Astrocyte (in vitro differentiated cells and primary cell): ENCODE results near the gene DCAF4. TPM values are rescaled to one million over a fixed set of nuclear protein-coding genes. Genes with fewer than 3 reads are reported as not detected.

ENCODE experiments used
- DNase-seq: peaks from one replicate; pipeline ENCODE4 v3.0.0-alpha.2; 2010; ENCODE audit warnings: low read depth
- FAIRE-seq: peaks from 2 replicates; lab custom pipeline; 2011; peaks lifted over from hg19 to GRCh38; lab: Jason Lieb, UNC
- H2AFZ ChIP-seq: 2 replicates; pipeline ENCODE4 v1.6.0; 2012; ENCODE audit warnings: low read depth, low read length, inconsistent platforms
- H3K27ac ChIP-seq: 2 replicates; pipeline ENCODE4 v1.5.1; 2011; ENCODE audit warnings: low read depth, low read length, inconsistent platforms
- H3K27me3 ChIP-seq: 2 replicates; pipeline ENCODE4 v1.6.0; 2011; ENCODE audit warnings: low read length, inconsistent platforms; ENCODE audit not compliant: insufficient read depth
- H3K36me3 ChIP-seq: 2 replicates; pipeline ENCODE4 v1.5.1; 2011; ENCODE audit warnings: low read length, inconsistent platforms; ENCODE audit not compliant: insufficient read depth
- H3K4me1 ChIP-seq: 2 replicates; pipeline ENCODE4 v1.5.1; 2011; ENCODE audit warnings: low read length, inconsistent platforms; ENCODE audit not compliant: insufficient read depth
- H3K4me2 ChIP-seq: 2 replicates; pipeline ENCODE4 v1.6.0; 2012; ENCODE audit warnings: low read length, inconsistent platforms
- H3K4me3 ChIP-seq: 2 replicates; pipeline ENCODE4 v1.5.1; 2011; ENCODE audit warnings: low read depth, mild to moderate bottlenecking, low read length, inconsistent platforms; ENCODE audit not compliant: insufficient read depth
- H3K79me2 ChIP-seq: 2 replicates; pipeline ENCODE4 v1.6.0; 2012; ENCODE audit warnings: mild to moderate bottlenecking, low read length, inconsistent platforms; ENCODE audit not compliant: insufficient read depth
- H3K9ac ChIP-seq: 2 replicates; pipeline ENCODE4 v1.6.0; 2012; ENCODE audit warnings: mild to moderate bottlenecking, low read length, inconsistent platforms
- H3K9me3 ChIP-seq: 2 replicates; pipeline ENCODE4 v1.5.1; 2012; ENCODE audit warnings: low read depth, mild to moderate bottlenecking, low read length, inconsistent platforms; ENCODE audit not compliant: insufficient read depth
- H4K20me1 ChIP-seq: 2 replicates; pipeline ENCODE4 v1.6.0; 2012; ENCODE audit warnings: low read length, inconsistent platforms; ENCODE audit not compliant: insufficient read depth
- H3K27ac Mint-ChIP-seq: one replicate; pipeline ENCODE4 v1.8.0; 2021; ENCODE audit warnings: mild to moderate bottlenecking, mixed read lengths; ENCODE audit not compliant: unreplicated experiment
- H3K27me3 Mint-ChIP-seq: one replicate; pipeline ENCODE4 v1.8.0; 2021; ENCODE audit warnings: low read depth, mixed read lengths; ENCODE audit not compliant: unreplicated experiment
- H3K36me3 Mint-ChIP-seq: one replicate; pipeline ENCODE4 v1.8.0; 2021; ENCODE audit warnings: low read depth, mixed read lengths; ENCODE audit not compliant: unreplicated experiment
- H3K4me1 Mint-ChIP-seq: one replicate; pipeline ENCODE4 v1.8.0; 2021; ENCODE audit warnings: low read depth, mixed read lengths; ENCODE audit not compliant: unreplicated experiment
- H3K4me3 Mint-ChIP-seq: one replicate; pipeline ENCODE4 v1.8.0; 2021; ENCODE audit warnings: mild to moderate bottlenecking, moderate library complexity, mixed read lengths; ENCODE audit not compliant: unreplicated experiment
- H3K9me3 Mint-ChIP-seq: one replicate; pipeline ENCODE4 v1.8.0; 2021; ENCODE audit warnings: mild to moderate bottlenecking, mixed read lengths; ENCODE audit not compliant: unreplicated experiment
- CTCF ChIP-seq: IDR thresholded peaks from 2 replicates; pipeline ENCODE4 v1.5.1; 2011; ENCODE audit warnings: low read depth, mild to moderate bottlenecking, inconsistent platforms, low read length, moderate library complexity; ENCODE audit not compliant: insufficient read depth
- EZH2 ChIP-seq: IDR thresholded peaks from 2 replicates; pipeline ENCODE4 v1.6.1; 2012; ENCODE audit warnings: mild to moderate bottlenecking, low read length, inconsistent platforms; ENCODE audit not compliant: insufficient read depth
- total RNA-seq: library from RNA; stranded (reverse); gene quantifications from 2 replicates; pipeline ENCODE4 v1.2.1, GENCODE V29; 2021

The DCAF4 gene
- total RNA-seq, 1 donor from 2014 or later = 33.5 TPM

- no peak overlapping the region for H3K9ac ChIP-seq
- no peaks in the 10 kb centered on the region for H3K27me3 ChIP-seq
- H3K4me1 Mint-ChIP-seq = peaks cover 5% of the 10 kb centered on the region
- peak overlapping the region; percentile 66 for H3K27ac Mint-ChIP-seq
- H3K36me3 ChIP-seq = no peaks in the 10 kb centered on the region
- H3K27ac ChIP-seq = no peak overlapping the region
- H3K36me3 Mint-ChIP-seq = no peaks in the 10 kb centered on the region
- H2AFZ ChIP-seq = no peak overlapping the region
- no peaks in the 10 kb centered on the region for H3K9me3 Mint-ChIP-seq
- no peaks in the 10 kb centered on the region for H4K20me1 ChIP-seq
- no peak overlapping the region for H3K4me2 ChIP-seq
- H3K4me3 Mint-ChIP-seq = no peak overlapping the region
- H3K9me3 ChIP-seq = no peaks in the 10 kb centered on the region
- no peak overlapping the region for H3K4me3 ChIP-seq
- FAIRE-seq (no peak), DNase-seq (peak; percentile 19)
- peaks cover 15% of the 10 kb centered on the region for H3K4me1 ChIP-seq
- TF ChIP-seq EZH2 = no peak
- no peak for TF ChIP-seq CTCF
- H3K27me3 Mint-ChIP-seq = peaks cover 11% of the 10 kb centered on the region
- no peaks in the 10 kb centered on the region for H3K79me2 ChIP-seq
Measured at GRCh38 chr14:72921396-72921795, 4.9 kb upstream of the DCAF4 start.

- no peaks in the 10 kb centered on the region for H3K27me3 ChIP-seq
- H4K20me1 ChIP-seq = no peaks in the 10 kb centered on the region
- no peak overlapping the region for H2AFZ ChIP-seq
- Mint-ChIP-seq H3K4me3 (no peak overlapping the region), H3K4me1 (peaks cover 5% of the 10 kb centered on the region), H3K36me3 (no peaks in the 10 kb centered on the region), H3K9me3 (no peaks in the 10 kb centered on the region), H3K27ac (no peak overlapping the region), H3K27me3 (peaks cover 1% of the 10 kb centered on the region)
- H3K36me3 ChIP-seq = no peaks in the 10 kb centered on the region
- H3K4me1 ChIP-seq = peaks cover 15% of the 10 kb centered on the region
- H3K9me3 ChIP-seq = no peaks in the 10 kb centered on the region
- H3K4me2 ChIP-seq = no peak overlapping the region
- TF ChIP-seq CTCF = no peak
- TF ChIP-seq EZH2 = no peak
- peaks cover 20% of the 10 kb centered on the region for H3K79me2 ChIP-seq
- FAIRE-seq (no peak), DNase-seq (no peak)
- no peak overlapping the region for H3K4me3 ChIP-seq
- H3K27ac ChIP-seq = no peak overlapping the region
- H3K9ac ChIP-seq = no peak overlapping the region
Measured at GRCh38 chr14:72924337-72924736, 1.9 kb upstream of the DCAF4 start.

GRCh38 chr14:72925171-72925759 is 999 bp upstream of the DCAF4 start:
- Histone ChIP-seq H3K79me2 (peaks cover 30% of the 10 kb centered on the region), H3K27me3 (no peaks in the 10 kb centered on the region), H4K20me1 (no peaks in the 10 kb centered on the region), H3K9ac (peak overlapping the region; percentile 81), H3K4me1 (peaks cover 15% of the 10 kb centered on the region), H3K36me3 (no peaks in the 10 kb centered on the region), H3K4me2 (peak overlapping the region; percentile 96), H3K9me3 (no peaks in the 10 kb centered on the region), H3K27ac (peak overlapping the region; percentile 53), H2AFZ (peak overlapping the region; percentile 99), H3K4me3 (peak overlapping the region; percentile 78)
- no peak for TF ChIP-seq EZH2
- no peak for TF ChIP-seq CTCF
- H3K4me1 Mint-ChIP-seq = peaks cover 5% of the 10 kb centered on the region
- no peaks in the 10 kb centered on the region for H3K9me3 Mint-ChIP-seq
- H3K4me3 Mint-ChIP-seq = peak overlapping the region; percentile 97
- peaks cover under 1% of the 10 kb centered on the region for H3K27me3 Mint-ChIP-seq
- DNase-seq = no peak
- H3K27ac Mint-ChIP-seq = peak overlapping the region; percentile 24
- no peak for FAIRE-seq
- H3K36me3 Mint-ChIP-seq = no peaks in the 10 kb centered on the region
